ENCODE measurements around the gene CD164L2.

DNA sequence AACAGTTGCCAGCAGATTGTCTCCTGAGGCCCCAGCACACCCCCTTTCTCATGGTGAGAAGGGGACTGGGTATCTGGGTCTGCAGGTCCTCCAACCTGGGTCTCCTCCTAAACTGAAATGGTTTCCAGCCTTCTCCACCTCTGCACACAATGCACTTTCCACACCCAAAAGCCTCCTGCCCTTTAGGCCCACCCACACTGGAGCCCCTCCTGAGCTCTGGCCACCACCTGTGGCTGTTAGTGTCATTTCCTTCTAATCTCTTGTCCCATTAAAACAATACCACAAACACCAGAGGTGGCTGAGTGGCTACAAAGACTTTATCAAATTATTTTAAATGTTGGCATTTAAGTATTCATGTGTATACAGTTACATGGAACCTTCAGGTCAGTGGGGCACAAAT is 20.8 kb upstream of the CD164L2 start:
- TF ChIP-seq, protein P1, sequence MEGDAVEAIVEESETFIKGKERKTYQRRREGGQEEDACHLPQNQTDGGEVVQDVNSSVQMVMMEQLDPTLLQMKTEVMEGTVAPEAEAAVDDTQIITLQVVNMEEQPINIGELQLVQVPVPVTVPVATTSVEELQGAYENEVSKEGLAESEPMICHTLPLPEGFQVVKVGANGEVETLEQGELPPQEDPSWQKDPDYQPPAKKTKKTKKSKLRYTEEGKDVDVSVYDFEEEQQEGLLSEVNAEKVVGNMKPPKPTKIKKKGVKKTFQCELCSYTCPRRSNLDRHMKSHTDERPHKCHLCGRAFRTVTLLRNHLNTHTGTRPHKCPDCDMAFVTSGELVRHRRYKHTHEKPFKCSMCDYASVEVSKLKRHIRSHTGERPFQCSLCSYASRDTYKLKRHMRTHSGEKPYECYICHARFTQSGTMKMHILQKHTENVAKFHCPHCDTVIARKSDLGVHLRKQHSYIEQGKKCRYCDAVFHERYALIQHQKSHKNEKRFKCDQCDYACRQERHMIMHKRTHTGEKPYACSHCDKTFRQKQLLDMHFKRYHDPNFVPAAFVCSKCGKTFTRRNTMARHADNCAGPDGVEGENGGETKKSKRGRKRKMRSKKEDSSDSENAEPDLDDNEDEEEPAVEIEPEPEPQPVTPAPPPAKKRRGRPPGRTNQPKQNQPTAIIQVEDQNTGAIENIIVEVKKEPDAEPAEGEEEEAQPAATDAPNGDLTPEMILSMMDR (IDR thresholded peaks at IDR 0.05) = no peak
- TF ChIP-seq EP300 (IDR thresholded peaks at IDR 0.05) (no peak), POLR2A (IDR thresholded peaks at IDR 0.05) (no peak)
